Measurements from ENCODE around the gene LDAF1.

DNA sequence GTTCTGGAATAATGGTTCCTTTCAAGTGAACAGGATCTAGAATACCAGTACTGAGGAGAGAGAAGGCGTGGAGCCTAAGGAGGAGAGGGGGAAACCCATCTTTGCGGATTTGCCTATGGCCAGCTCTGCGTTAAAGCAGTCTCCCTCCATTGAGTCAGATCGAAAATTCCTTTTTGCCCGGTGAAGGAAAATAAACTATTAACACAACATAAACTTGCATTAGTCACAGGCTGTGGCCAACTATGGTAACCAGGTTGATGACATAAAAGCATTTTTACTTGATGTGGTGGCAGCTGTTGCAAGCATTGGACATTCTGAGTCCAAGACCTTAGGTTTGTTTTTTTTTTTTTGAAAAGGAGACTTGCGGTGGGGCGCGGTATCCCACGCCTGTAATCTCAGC is 8.9 kb downstream of the LDAF1 start:
- TF ChIP-seq, protein P1, sequence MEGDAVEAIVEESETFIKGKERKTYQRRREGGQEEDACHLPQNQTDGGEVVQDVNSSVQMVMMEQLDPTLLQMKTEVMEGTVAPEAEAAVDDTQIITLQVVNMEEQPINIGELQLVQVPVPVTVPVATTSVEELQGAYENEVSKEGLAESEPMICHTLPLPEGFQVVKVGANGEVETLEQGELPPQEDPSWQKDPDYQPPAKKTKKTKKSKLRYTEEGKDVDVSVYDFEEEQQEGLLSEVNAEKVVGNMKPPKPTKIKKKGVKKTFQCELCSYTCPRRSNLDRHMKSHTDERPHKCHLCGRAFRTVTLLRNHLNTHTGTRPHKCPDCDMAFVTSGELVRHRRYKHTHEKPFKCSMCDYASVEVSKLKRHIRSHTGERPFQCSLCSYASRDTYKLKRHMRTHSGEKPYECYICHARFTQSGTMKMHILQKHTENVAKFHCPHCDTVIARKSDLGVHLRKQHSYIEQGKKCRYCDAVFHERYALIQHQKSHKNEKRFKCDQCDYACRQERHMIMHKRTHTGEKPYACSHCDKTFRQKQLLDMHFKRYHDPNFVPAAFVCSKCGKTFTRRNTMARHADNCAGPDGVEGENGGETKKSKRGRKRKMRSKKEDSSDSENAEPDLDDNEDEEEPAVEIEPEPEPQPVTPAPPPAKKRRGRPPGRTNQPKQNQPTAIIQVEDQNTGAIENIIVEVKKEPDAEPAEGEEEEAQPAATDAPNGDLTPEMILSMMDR (IDR thresholded peaks at IDR 0.05 in 8 of 11, conservative IDR thresholded peaks at IDR 0.05 in 3 of 11), result no peak
- TF ChIP-seq POLR2A (IDR thresholded peaks at IDR 0.05) (no peak), POLR2AphosphoS5 (IDR thresholded peaks at IDR 0.05) (no peak)

Measured in spleen (tissue), 7 donors.